Measurements from ENCODE around the gene OR5B17. TPM values are rescaled to one million over a fixed set of nuclear protein-coding genes. Genes with fewer than 3 reads are reported as not detected.
"Not testable (repeated sequence)": the region's sequence is repeated elsewhere in the genome, so short reads cannot be mapped to it uniquely, and the experiment has no call there.

OR5B17 gene
- total and polyA plus RNA-seq, 9 of the 15 experiments (the other 6 are each of a cell fraction or from before 2014, with no cell fraction given), result not detected

- TF ChIP-seq ZBTB9 (CRISPR knock-in tag; IDR thresholded peaks at IDR 0.05), result no peak
- no peak for TF ChIP-seq TBP (optimal IDR thresholded peaks at IDR 0.05; ENCODE audit: low read depth, low read length)
- no peak for TF ChIP-seq ZNF57 (CRISPR knock-in tag; IDR thresholded peaks at IDR 0.05)
- TF ChIP-seq FIP1L1 (IDR thresholded peaks at IDR 0.05; ENCODE audit: low read depth, low read length, poor library complexity, severe bottlenecking), result no peak
- TF ChIP-seq HDAC3 (IDR thresholded peaks at IDR 0.05; ENCODE audit: borderline replicate concordance, partially characterized antibody), result no peak
Measured at GRCh38 chr11:58406774-58407173, 47.9 kb upstream of the OR5B17 start, which contains the start of gene OR5B3 (continued).

- CTCF ChIA-PET (ENCODE audit: low intra/inter-chr PET ratio); H3K9me3 ChIP-seq (replicated peaks; ENCODE audit: control insufficient read depth, insufficient read depth, low read depth, low read length); H3K36me3 ChIP-seq (ENCODE audit: control insufficient read depth, insufficient read depth, low read length); H3K4me1 ChIP-seq (replicated peaks in 1 of 2; ENCODE audit: control insufficient read depth in 2 of 2, insufficient read depth in 2 of 2, low read length in 2 of 2); H3K79me2 ChIP-seq (ENCODE audit: control insufficient read depth, insufficient read depth, low read length); DNase-seq (ENCODE audit: extremely low read depth in 1 of 4, low spot score in 3 of 4); H3K9ac ChIP-seq (ENCODE audit: insufficient read depth in 1 of 2, low read depth in 2 of 2, low read length in 2 of 2); H3K27me3 ChIP-seq (ENCODE audit: control insufficient read depth in 2 of 2, insufficient read depth in 2 of 2, low read length in 2 of 2); ATAC-seq; FAIRE-seq; BruUV-seq (replicated peaks); POLR2A ChIA-PET; H3K4me3 ChIP-seq; H3K27ac ChIP-seq (ENCODE audit: extremely low read depth, low read depth, low read length); intact Hi-C loops (cut with micrococcal nuclease); H3K4me2 ChIP-seq (ENCODE audit: insufficient read depth, low read length); H3K9me1 ChIP-seq (ENCODE audit: control insufficient read depth, insufficient read depth, low read length); H2AFZ ChIP-seq (ENCODE audit: low read depth, low read length); in situ Hi-C loops (cut with MboI); H4K20me1 ChIP-seq (replicated peaks; ENCODE audit: control insufficient read depth, insufficient read depth, low read length): not testable (repeated sequence)
- no CpG with 5 or more reads among the region's 2 CpGs for WGBS (ENCODE audit: insufficient coverage, low coverage, missing lambda C conversion rate)
Measured at GRCh38 chr11:58399622-58400021, 40.8 kb upstream of the OR5B17 start.

Data from K562 (cell line).